HG02763 (cell line): ENCODE results near the gene CCN6.
"Not testable (repeated sequence)": the region's sequence is repeated elsewhere in the genome, so short reads cannot be mapped to it uniquely, and the experiment has no call there.

ENCODE experiments used
- ATAC-seq: cut with Tn5 transposase; IDR thresholded peaks from one replicate; pipeline ENCODE4 v1.9.1; 2021; ENCODE audit warnings: mild to moderate bottlenecking, moderate library complexity; ENCODE audit not compliant: unreplicated experiment

Gene CCN6

GRCh38 chr6:112029045-112029822, 24.7 kb upstream of the CCN6 start:
- ATAC-seq: no peak

DNA sequence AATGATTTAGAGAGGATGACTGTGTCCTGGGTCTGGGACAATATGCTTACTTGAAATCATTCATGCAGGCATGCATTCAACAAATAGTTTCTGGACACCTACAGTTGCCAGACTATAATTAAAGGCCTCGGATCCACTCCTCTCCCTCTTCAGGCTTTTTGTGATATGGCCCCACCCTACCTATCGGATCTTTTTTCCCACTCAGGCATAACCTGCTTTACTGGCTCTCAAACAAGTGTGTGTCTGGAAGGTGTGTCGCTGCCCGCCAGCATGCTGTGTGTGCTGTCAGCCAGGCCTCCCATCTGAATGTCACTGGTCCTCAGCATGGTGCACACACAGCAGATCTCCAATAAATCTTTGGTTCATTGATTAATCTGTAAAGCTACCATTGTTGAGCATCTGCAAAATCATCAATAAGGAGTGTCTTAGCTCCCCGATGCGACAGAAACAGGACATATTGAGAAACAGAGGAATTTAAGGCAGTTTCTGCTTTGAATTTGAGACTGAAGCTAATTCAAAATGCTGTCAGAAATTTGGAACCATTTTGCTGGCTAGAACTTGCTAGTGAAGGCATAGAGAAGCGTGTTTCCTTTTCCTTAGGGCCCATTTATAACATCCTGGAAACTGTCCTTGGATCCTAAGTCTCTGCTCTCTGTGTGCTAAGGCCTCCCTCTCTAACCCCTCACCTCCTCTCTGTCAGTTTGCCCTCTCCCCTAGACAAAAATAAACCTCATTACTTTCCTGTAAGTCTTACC, 23.5 kb upstream of the CCN6 start:
- no peak for ATAC-seq

GRCh38 chr6:112030961-112031660, 22.8 kb upstream of the CCN6 start:
- no peak for ATAC-seq

DNA sequence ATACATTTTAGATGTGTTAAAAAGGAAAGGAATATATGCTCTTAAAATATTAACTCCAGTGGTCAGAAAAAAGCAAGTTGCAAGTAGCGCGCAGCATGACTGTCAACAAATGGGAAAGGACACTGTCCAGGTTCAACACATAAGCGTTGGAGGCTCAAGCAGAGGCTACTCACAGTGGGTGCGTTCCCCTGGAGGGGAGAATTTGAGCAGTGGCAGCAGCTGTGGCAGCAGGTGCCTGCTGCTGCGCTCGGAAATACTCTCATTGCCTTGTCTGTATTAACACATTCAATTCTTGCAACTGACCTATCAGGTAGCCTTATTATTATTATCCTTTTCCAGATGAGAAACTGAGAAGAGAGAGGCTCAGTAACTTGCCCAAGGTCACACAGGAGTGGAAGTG, 21.9 kb upstream of the CCN6 start:
- ATAC-seq: no peak

DNA sequence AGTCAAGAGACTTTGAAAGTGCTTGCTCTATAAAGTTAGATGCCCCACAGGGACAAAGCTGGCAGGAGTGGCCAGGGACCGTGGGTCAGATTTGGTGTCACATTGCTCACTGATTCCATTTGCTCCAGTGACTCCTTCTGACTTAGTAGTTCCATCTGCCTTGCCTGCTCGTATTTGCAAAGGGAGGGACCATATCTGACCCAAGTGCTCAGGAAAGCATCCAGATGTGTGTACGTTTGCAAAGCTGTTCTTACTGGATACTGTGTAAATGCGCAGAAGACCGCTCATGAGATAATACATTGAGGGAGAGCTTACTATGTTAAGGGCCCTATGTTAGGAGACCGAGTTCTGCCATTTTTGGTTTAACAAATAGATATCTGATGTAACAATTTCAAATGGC, 21.2 kb upstream of the CCN6 start:
- no peak for ATAC-seq

DNA sequence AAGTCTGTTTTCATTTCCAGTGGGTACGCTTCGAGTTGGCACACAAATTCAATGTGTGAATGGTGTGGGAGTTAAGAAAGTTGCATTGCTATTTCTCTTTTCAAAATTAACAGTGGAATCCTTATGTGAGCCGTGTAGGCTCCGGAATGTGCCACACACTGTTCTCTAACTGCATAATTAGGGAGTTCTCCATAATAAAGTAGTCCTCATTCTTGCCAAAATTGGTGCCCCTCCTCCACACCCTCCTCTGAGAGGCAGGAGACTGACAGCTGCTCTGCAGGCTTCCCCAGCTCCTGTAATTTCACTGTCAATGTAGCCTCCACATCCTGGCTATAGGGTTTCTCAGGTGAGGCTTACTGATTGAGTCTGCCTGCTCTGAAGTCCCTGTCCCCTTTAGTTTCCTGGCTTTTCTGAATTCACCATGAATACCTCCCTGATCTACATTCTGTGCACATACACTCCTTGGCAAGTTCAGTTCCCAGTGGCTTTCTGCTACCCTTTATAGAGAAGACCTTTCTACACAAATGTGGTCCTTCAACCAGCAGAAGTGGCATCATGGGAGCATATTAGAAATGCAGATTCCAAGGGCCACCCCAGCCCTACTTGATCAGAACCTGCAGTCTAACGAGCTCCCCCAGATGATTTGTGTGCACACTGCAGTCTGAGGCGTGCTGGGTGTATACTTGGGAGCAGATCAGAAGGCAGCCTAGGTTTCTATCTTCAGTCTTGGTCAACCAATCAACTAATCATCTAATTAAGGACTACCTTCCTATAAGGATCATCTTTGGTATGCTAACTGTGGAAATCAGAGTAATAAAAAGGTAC, 19.9 kb upstream of the CCN6 start:
- ATAC-seq: no peak

DNA sequence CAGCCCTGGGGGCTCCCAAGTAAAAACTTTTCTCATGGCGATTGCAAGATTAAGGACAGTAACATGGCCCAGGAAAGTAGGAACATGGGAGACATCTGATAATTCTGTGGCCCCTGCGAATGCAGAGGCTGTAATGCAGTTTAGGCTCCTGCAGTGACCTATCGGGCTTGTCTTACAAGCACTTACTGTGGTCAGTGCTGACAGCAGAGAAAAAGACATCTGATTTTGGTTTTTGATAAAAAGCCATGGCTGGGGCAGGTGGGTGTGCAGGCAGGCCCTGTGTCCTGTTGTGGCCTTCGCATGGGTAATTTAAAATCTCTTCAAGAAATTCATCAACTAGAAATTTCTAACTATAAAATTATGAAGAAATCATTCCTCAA, 19.3 kb upstream of the CCN6 start:
- no peak for ATAC-seq

DNA sequence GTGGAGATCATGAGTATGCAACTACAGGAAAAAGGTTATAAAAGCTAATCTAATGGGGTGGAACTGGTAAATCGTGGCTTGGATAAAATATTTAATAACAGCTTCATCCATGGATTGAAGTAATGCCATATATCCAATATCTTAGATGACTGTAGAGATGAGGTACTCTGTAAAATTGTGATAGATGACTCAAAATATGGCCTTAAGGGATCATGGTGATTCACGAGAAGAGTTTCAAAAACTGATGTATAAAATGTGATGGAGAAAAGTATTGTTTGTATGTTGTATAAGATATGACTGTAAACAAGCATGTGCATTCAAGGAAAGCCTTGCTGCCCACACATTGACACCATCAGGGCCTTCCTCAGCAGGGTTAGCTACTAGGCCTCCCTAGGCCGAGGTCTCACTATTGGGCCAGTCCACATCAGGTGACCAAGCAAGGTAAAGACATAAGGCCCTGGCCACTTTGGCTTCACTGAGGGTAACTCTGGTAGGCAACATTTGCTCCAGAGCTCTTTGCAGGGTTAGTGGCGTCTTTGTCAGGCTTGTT, 17.7 kb upstream of the CCN6 start:
- ATAC-seq: no peak

GRCh38 chr6:112037783-112038216, 16.1 kb upstream of the CCN6 start:
- ATAC-seq: no peak

DNA sequence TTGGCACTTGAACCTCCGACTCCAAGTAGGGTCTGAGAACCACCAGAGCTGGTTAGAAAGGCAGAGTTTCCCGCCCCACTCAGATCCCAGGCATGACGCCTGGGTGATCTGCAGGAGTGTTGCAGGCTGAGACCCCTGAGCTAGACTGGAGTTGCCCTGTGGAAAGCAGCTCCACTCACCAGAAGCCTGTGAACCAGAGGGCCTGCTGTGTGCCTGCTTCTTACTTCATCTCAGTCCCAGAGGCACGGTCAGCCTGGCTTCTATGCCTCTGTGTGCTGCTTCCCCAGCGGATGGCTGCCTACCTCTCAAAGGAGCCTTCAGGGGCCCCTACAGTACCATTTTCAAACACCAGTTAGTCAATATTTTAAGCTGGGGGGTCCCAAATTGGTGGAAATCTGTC, 15.6 kb upstream of the CCN6 start:
- no peak for ATAC-seq

DNA sequence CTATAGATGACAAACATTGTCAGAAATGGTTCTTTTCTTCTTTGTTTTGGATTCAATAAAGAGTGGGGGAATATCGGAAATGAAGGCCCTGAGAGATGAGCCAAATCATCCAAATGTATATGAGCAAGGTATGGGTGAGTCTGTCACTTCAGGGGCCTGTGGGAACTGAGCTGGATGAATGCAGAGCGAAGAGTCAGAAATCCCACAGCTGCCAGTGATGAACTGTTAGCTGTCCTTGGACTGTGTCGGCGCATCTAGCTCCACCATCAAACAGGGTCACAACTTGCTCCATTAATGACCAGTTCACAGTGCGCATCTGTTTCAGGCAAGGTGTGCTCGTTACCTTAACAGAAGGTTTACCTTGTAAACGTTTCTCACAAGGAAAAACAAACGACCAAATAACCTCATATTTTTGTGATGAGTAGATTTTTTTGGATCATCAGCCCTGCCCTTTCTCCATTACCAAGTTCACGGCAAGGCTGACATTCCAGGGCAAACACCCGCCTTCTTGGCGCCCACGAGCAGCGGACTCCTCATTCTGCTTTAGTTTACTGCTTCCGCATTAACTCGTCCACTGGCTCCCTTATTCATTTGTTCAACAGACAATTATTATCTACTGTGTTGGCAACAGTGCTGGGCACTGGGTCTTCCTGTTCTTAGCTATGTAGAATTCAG, 15.0 kb upstream of the CCN6 start:
- no peak for ATAC-seq

DNA sequence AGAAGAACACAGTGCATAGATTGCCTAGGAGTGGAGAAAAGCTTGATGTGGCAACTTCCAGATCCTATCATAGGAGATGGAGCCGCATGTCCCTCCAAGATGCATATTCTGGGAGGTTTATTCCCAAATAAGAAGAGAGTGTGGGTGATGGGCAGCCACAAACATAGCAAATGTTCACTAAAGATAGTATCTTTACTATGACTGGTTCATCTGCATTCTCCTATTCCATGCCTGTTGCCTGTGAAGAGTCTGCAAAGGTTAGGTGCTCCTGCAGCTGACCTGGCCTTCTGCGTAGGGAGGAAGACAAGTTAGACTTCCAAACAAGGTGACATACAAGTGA, 14.5 kb upstream of the CCN6 start:
- no peak for ATAC-seq

GRCh38 chr6:112040956-112041355, 12.9 kb upstream of the CCN6 start:
- no peak for ATAC-seq

DNA sequence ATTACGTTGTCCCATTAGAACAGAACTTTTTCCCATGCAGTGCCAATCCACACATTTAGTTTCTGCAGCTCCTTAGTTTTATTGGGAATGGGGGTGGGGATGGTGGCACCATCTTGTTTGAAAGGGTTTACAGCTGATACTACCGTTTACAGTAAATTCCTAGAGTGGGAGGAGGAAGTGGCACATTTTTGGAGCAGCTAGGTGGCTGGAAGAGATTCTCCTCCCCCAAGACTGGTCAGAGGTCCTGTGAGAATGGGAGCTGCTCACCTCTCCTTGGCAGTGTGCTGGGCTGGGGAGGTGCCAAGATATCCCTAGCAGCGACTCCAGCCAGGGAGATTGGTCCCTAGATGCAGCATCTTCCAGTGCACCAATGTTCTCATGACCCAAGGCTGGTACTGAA, 12.4 kb upstream of the CCN6 start:
- no peak for ATAC-seq

DNA sequence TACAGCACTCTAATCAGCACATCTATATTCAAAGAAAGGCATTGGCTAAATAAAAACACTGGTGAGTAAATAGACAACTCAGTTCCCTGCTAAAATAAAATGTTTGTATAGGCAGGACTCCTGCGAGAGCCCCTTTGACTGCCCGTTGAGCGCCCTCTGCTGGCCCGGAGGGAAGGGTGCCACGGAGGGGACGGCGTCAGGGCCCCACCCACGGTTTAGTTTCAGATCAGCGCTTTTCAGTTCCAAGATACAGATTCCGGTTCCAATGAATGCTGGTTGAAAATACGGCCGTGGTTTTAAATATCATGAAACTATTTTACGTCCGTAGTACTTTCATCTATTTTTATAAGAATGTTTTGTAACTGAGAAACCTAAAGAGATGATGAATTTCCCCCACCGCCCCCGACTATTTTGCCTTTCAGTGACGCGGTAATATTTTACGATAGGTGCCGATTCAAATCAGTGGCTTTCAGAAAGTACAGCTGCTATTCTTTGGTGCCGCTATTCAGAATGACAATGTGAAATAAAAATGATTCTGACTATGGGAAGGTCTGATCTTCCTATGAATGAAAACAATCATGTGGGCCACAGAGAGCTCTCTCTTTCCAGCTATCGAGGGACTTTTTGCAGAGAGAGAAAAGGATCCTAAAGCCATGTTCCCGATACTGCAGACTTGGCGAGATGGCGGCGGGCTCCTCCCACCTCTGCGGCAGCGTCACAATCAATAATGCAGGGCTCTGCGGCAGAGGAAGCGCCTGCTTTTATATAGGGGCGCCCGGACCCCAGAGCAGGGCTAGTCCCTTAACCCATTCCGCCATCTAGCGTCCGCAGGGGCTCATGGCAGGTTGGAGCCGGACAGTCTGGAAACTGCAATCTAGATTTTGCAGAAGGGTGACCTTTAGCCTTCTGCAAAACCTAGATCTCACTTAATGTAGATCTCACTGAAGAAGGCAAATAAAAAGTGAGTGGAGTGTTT, 10.6 kb upstream of the CCN6 start:
- ATAC-seq: peak; percentile 88

DNA sequence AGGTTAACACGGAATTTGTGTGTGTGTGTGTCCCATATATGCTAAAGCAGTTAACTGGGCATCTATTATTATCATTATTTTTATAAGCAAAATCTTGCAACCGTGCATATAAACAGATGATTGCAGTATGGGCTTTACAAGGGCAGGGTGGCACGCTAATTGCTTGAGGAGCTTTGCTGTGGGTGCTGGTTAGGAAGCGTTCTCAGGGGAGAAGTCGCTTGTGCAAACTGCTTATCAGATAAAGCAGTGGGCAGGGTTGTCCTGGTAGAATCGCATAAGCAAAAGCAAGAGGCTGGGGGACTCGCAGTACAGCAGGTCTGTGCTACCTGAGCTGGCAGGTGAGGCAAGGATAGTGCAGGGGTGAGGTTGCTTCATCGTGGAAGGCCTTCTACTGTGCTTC, 9.7 kb upstream of the CCN6 start:
- no peak for ATAC-seq

- no peak for ATAC-seq
Observed at GRCh38 chr6:112044856-112045255, 9.0 kb upstream of the CCN6 start.

DNA sequence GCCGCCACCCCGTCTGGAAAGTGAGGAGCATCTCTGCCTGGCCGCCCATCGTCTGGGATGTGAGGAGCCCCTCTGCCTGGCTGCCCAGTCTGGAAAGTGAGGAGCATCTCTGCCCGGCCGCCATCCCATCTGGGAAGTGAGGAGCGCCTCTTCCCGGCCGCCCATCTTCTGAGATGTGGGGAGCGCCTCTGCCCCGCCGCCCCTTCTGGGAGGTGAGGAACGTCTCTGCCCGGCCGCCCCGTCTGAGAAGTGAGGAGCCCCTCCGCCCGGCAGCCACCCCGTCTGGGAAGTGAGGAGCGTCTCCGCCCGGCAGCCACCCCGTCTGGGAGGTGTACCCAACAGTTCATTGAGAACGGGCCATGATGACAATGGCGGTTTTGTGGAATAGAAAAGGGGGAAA, 6.4 kb upstream of the CCN6 start:
- ATAC-seq: not testable (repeated sequence)
